ENCODE results near the gene DGKA. TPM values are rescaled to one million over a fixed set of nuclear protein-coding genes. Genes with fewer than 3 reads are reported as not detected.

DGKA gene
- 31.7 and 41.1 TPM in 2 replicates for total RNA-seq

GRCh38 chr12:55930771-55931316 is at the start of gene DGKA:
TSS of gene DGKA (plus strand) at chr12:55931162. CDS start at chr12:55936504, 5,342 bp downstream.

GRCh38 chr12:55927588-55928502 is 3.1 kb upstream of the DGKA start, which contains the start of gene PYM1:
TSS of gene PYM1 (minus strand) at chr12:55927894. CDS start at chr12:55927761, 133 bp downstream.

GRCh38 chr12:55965941-55966407 is 35.0 kb downstream of the DGKA start, which contains the start of gene PMEL:
TSS of gene PMEL (minus strand) at chr12:55966042. CDS start at chr12:55966011, 31 bp downstream.

GRCh38 chr12:55966408-55967281 is 35.7 kb downstream of the DGKA start, which contains the start of gene CDK2:
TSS of gene CDK2 (plus strand) at chr12:55966830. CDS start at chr12:55967009, 179 bp downstream.

GRCh38 chr12:55973599-55974307 is 42.8 kb downstream of the DGKA start, which contains the start of gene RAB5B:
TSS of gene RAB5B (plus strand) at chr12:55974078. CDS start at chr12:55986961, 12,883 bp downstream.

GRCh38 chr12:55996715-55997534 is 66.0 kb downstream of the DGKA start, which contains the start of gene SUOX:
TSS of gene SUOX (plus strand) at chr12:55997276. CDS start at chr12:56002222, 4,946 bp downstream.

Other genes starting within 250 kb of the DGKA start
- gene ITGA7, start 223.3 kb upstream of the DGKA start, total RNA-seq, result 0.07 and 0.30 TPM in 2 replicates
- 155 and 161 TPM in 2 replicates for gene BLOC1S1, start 215.1 kb upstream of the DGKA start, total RNA-seq
- 0.67 and 3.0 TPM in 2 replicates for gene RDH5, start 210.8 kb upstream of the DGKA start, total RNA-seq
- 720 and 809 TPM in 2 replicates for gene CD63, start 202.2 kb upstream of the DGKA start, total RNA-seq
- gene GDF11, start 188.0 kb upstream of the DGKA start, total RNA-seq, result 2.5 and 3.3 TPM in 2 replicates
- 132 and 161 TPM in 2 replicates for gene SARNP, start 113.4 kb upstream of the DGKA start, total RNA-seq
- gene ORMDL2, start 113.1 kb upstream of the DGKA start, total RNA-seq, result 37.3 and 40.5 TPM in 2 replicates
- 30.0 and 31.7 TPM in 2 replicates for gene DNAJC14, start 101.6 kb upstream of the DGKA start, total RNA-seq
- 2.3 and 3.5 TPM in 2 replicates for gene MMP19, start 88.2 kb upstream of the DGKA start, total RNA-seq
- gene PYM1, start 3.3 kb upstream of the DGKA start, total RNA-seq, result 32.3 and 41.1 TPM in 2 replicates
- 0.69 TPM in 1 of 2 replicates, not detected in the other for gene PMEL, start 34.9 kb downstream of the DGKA start, total RNA-seq
- 44.6 and 46.3 TPM in 2 replicates for gene CDK2, start 35.7 kb downstream of the DGKA start, total RNA-seq
- gene RAB5B, start 42.9 kb downstream of the DGKA start, total RNA-seq, result 49.1 and 52.2 TPM in 2 replicates
- gene SUOX, start 66.1 kb downstream of the DGKA start, total RNA-seq, result 16.3 and 18.0 TPM in 2 replicates
- gene IKZF4, start 89.9 kb downstream of the DGKA start, total RNA-seq, result 0.49 and 0.60 TPM in 2 replicates
- 2,120 and 2,289 TPM in 2 replicates for gene RPS26, start 110.8 kb downstream of the DGKA start, total RNA-seq
- not detected in 2 replicates for gene ERBB3, start 149.0 kb downstream of the DGKA start, total RNA-seq
- gene PA2G4, start 173.4 kb downstream of the DGKA start, total RNA-seq, result 183 and 202 TPM in 2 replicates
- 2,181 and 3,254 TPM in 2 replicates for gene RPL41, start 185.5 kb downstream of the DGKA start, total RNA-seq
- gene ZC3H10, start 187.1 kb downstream of the DGKA start, total RNA-seq, result 2.5 and 3.0 TPM in 2 replicates
- gene ESYT1, start 197.1 kb downstream of the DGKA start, total RNA-seq, result 247 and 287 TPM in 2 replicates
- gene MYL6B, start 221.4 kb downstream of the DGKA start, total RNA-seq, result 75.2 and 78.8 TPM in 2 replicates
- gene MYL6, start 227.2 kb downstream of the DGKA start, total RNA-seq, result 4,496 and 4,852 TPM in 2 replicates